Measurements from ENCODE around the gene WDR88.
A peak's percentile ranks its signal among the peaks of the same experiment; 100 is the strongest.

- TF ChIP-seq, protein P1, sequence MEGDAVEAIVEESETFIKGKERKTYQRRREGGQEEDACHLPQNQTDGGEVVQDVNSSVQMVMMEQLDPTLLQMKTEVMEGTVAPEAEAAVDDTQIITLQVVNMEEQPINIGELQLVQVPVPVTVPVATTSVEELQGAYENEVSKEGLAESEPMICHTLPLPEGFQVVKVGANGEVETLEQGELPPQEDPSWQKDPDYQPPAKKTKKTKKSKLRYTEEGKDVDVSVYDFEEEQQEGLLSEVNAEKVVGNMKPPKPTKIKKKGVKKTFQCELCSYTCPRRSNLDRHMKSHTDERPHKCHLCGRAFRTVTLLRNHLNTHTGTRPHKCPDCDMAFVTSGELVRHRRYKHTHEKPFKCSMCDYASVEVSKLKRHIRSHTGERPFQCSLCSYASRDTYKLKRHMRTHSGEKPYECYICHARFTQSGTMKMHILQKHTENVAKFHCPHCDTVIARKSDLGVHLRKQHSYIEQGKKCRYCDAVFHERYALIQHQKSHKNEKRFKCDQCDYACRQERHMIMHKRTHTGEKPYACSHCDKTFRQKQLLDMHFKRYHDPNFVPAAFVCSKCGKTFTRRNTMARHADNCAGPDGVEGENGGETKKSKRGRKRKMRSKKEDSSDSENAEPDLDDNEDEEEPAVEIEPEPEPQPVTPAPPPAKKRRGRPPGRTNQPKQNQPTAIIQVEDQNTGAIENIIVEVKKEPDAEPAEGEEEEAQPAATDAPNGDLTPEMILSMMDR (IDR thresholded peaks at IDR 0.05), result peak; percentile 25 to 75 (median 44)
- no peak for TF ChIP-seq POLR2AphosphoS5 (IDR thresholded peaks at IDR 0.05; ENCODE audit: insufficient read depth in 1 of 2, low read depth in 1 of 2)
Observed at GRCh38 chr19:33125929-33126388, 6.0 kb upstream of the WDR88 start.

Data from vagina (tissue), 2 donors.